Caco-2 (cell line): ENCODE measurements around the gene CEP63. TPM values are rescaled to one million over a fixed set of nuclear protein-coding genes. Genes with fewer than 3 reads are reported as not detected.

Experiments
- BruUV-seq: library from RNA; stranded (reverse); fragments of 400-500 nt; replicated peaks from 2 replicates; lab custom pipeline; 2021; lab: Mats Ljungman, UMichigan
- CTCF ChIA-PET: fragments of 300-600 bp; sonication (Branson Sonifier 250); formaldehyde crosslinking; loops from one replicate; lab custom pipeline; 2022; ENCODE audit warnings: antibody characterized with exemption; lab: Charles Lee
- POLR2A ChIA-PET: fragments of 300-600 bp; sonication (Branson Sonifier 250); formaldehyde crosslinking; loops from one replicate; lab custom pipeline; 2022; ENCODE audit warnings: antibody characterized with exemption; lab: Charles Lee
- DNase-seq, 2 experiments: peaks; one replicate each; pipeline versions ENCODE4 v3.0.0 to v3.0.0-alpha.2; 2020 to 2022
- H3K27me3 ChIP-seq: replicated peaks from 2 replicates; pipeline ENCODE4 v1.6.0; 2011; ENCODE audit warnings: low read length; ENCODE audit not compliant: control insufficient read depth, insufficient read depth
- H3K36me3 ChIP-seq: 2 replicates; pipeline ENCODE4 v1.5.1; 2011; ENCODE audit warnings: low read length; ENCODE audit not compliant: control insufficient read depth, insufficient read depth
- H3K4me1 ChIP-seq: fragments of 250-450 bp; sonication (Bioruptor Pico); 2 replicates; pipeline ENCODE4 v1.5.1; 2020; ENCODE audit warnings: mild to moderate bottlenecking
- H3K4me3 ChIP-seq: 2 replicates; pipeline ENCODE4 v1.5.1; 2011; ENCODE audit warnings: low read depth, mild to moderate bottlenecking, control low read depth, low read length
- H3K9me3 ChIP-seq: fragments of 250-450 bp; sonication (Bioruptor Pico); 2 replicates; pipeline ENCODE4 v1.5.1; 2020; ENCODE audit warnings: mild to moderate bottlenecking, moderate library complexity
- H3K27ac Mint-ChIP-seq: one replicate; pipeline ENCODE4 v1.8.0; 2022; ENCODE audit warnings: mixed read lengths; ENCODE audit not compliant: unreplicated experiment
- H3K27me3 Mint-ChIP-seq: one replicate; pipeline ENCODE4 v1.8.0; 2022; ENCODE audit warnings: mixed read lengths; ENCODE audit not compliant: insufficient read depth, unreplicated experiment
- H3K36me3 Mint-ChIP-seq: one replicate; pipeline ENCODE4 v1.8.0; 2022; ENCODE audit warnings: mild to moderate bottlenecking, mixed read lengths; ENCODE audit not compliant: insufficient read depth, unreplicated experiment
- H3K4me1 Mint-ChIP-seq: one replicate; pipeline ENCODE4 v1.8.0; 2022; ENCODE audit warnings: low read depth, mixed read lengths; ENCODE audit not compliant: unreplicated experiment
- H3K4me3 Mint-ChIP-seq: one replicate; pipeline ENCODE4 v1.8.0; 2022; ENCODE audit warnings: mild to moderate bottlenecking, moderate library complexity, mixed read lengths; ENCODE audit not compliant: unreplicated experiment
- H3K9me3 Mint-ChIP-seq: one replicate; pipeline ENCODE4 v1.8.0; 2022; ENCODE audit warnings: mixed read lengths; ENCODE audit not compliant: unreplicated experiment
- CTCF ChIP-seq, 2 experiments: fragments of 200-600 bp in 1 of 2; IDR thresholded peaks; 1 replicate in 1 of 2; 2 replicates in 1 of 2; pipeline versions ENCODE4 v1.5.1 to v1.8.0; 2011 to 2022; ENCODE audit warnings: antibody characterized with exemption in 1 of 2, control low read depth in 1 of 2, inconsistent platforms in 1 of 2, low read depth in 1 of 2, low read length in 1 of 2, mild to moderate bottlenecking in 1 of 2, moderate library complexity in 1 of 2; ENCODE audit not compliant: insufficient read depth in 1 of 2, severe bottlenecking in 1 of 2, unreplicated experiment in 1 of 2
- intact Hi-C: fragments of 100-400 bp; cut with micrococcal nuclease; formaldehyde crosslinking; loops from one replicate; pipeline ENCODE4 v1.10.0; 2022; ENCODE audit not compliant: unreplicated experiment
- total RNA-seq: library from RNA; stranded (reverse); gene quantifications from 2 replicates; pipeline ENCODE4 v1.2.3, GENCODE V29; 2022

Gene CEP63
- total RNA-seq, 1 experiment from 2014 or later: 21.9 TPM

GRCh38 chr3:134598763-134599545 lies 113.1 kb downstream of the CEP63 start:
- Mint-ChIP-seq H3K4me3 (no peak overlapping the region), H3K27ac (no peak overlapping the region), H3K4me1 (no peaks in the 10 kb centered on the region), H3K27me3 (peaks cover 13% of the 10 kb centered on the region), H3K36me3 (no peaks in the 10 kb centered on the region), H3K9me3 (no peaks in the 10 kb centered on the region)
- H3K9me3 ChIP-seq: no peaks in the 10 kb centered on the region; the same call in 1 of the 2 replicates
- no peaks in the 10 kb centered on the region for H3K4me1 ChIP-seq
- DNase-seq: no peak
- no TSS peak for BruUV-seq
- H3K36me3 ChIP-seq: no peaks in the 10 kb centered on the region
- ChIA-PET POLR2A (no interaction called here), CTCF (interaction anchor here (0.8 kb wide), 1 partner anchor 156 kb away, joined by 3 read pairs; no protein-coding TSS in a partner anchor)
- no peaks in the 10 kb centered on the region for H3K27me3 ChIP-seq
- intact Hi-C loops: no loop called here
- no peak for TF ChIP-seq CTCF (IDR thresholded peaks at IDR 0.05; ENCODE audit: insufficient read depth in 1 of 2, low read depth in 1 of 2, low read length in 1 of 2, severe bottlenecking in 1 of 2, unreplicated experiment in 1 of 2)
- H3K4me3 ChIP-seq: no peak overlapping the region

GRCh38 chr3:134600206-134600605 lies 114.3 kb downstream of the CEP63 start:
- DNase-seq: no peak
- no peak overlapping the region for H3K4me3 ChIP-seq
- TF ChIP-seq CTCF (IDR thresholded peaks at IDR 0.05; ENCODE audit: insufficient read depth in 1 of 2, low read depth in 1 of 2, low read length in 1 of 2, severe bottlenecking in 1 of 2, unreplicated experiment in 1 of 2): no peak
- POLR2A ChIA-PET: no interaction called here
- H3K36me3 ChIP-seq: no peaks in the 10 kb centered on the region
- H3K27me3 Mint-ChIP-seq: peaks cover 10% of the 10 kb centered on the region
- no peak overlapping the region for H3K4me3 Mint-ChIP-seq
- no peaks in the 10 kb centered on the region for H3K4me1 Mint-ChIP-seq
- H3K27ac Mint-ChIP-seq: no peak overlapping the region
- CTCF ChIA-PET: interaction anchor here (0.7 to 2.2 kb wide), 7 partner anchors 11 to 195 kb away, joined by 3 to 8 read pairs (median 4); partner anchors contain the start of gene EPHB1
- H3K4me1 ChIP-seq: no peaks in the 10 kb centered on the region
- no peaks in the 10 kb centered on the region for H3K27me3 ChIP-seq
- no TSS peak for BruUV-seq
- intact Hi-C loops: loop anchor here (1.0 to 5.0 kb wide), 6 partner anchors 41 to 1292 kb away; partner anchors contain the start of gene EPHB1
- no peaks in the 10 kb centered on the region for H3K36me3 Mint-ChIP-seq
- H3K9me3 ChIP-seq: no peaks in the 10 kb centered on the region; the same call in 1 of the 2 replicates
- H3K9me3 Mint-ChIP-seq: no peaks in the 10 kb centered on the region

- Mint-ChIP-seq H3K36me3 (no peaks in the 10 kb centered on the region), H3K9me3 (no peaks in the 10 kb centered on the region), H3K4me1 (no peaks in the 10 kb centered on the region), H3K27me3 (peaks cover 14% of the 10 kb centered on the region), H3K4me3 (peak overlapping the region; percentile 28), H3K27ac (no peak overlapping the region)
- no peaks in the 10 kb centered on the region; the same call in 1 of the 2 replicates for H3K9me3 ChIP-seq
- H3K27me3 ChIP-seq: no peaks in the 10 kb centered on the region
- intact Hi-C loops: loop anchor here (1.0 to 5.0 kb wide), 6 partner anchors 40 to 1291 kb away; partner anchors contain the start of gene EPHB1
- no peaks in the 10 kb centered on the region for H3K4me1 ChIP-seq
- peak; percentile 91 to 97 for TF ChIP-seq CTCF (IDR thresholded peaks at IDR 0.05; ENCODE audit: insufficient read depth in 1 of 2, low read depth in 1 of 2, low read length in 1 of 2, severe bottlenecking in 1 of 2, unreplicated experiment in 1 of 2)
- DNase-seq: peak; percentile 50 to 82
- BruUV-seq: no TSS peak
- no peak overlapping the region for H3K4me3 ChIP-seq
- ChIA-PET POLR2A (no interaction called here), CTCF (interaction anchor here (0.7 to 2.2 kb wide), 8 partner anchors 11 to 194 kb away, joined by 3 to 8 read pairs (median 4); partner anchors contain the start of gene EPHB1)
- H3K36me3 ChIP-seq: no peaks in the 10 kb centered on the region
Measured at GRCh38 chr3:134600685-134601463, 115.0 kb downstream of the CEP63 start.
